ENCODE measurements around the gene CD1E. TPM values are rescaled to one million over a fixed set of nuclear protein-coding genes. Genes with fewer than 3 reads are reported as not detected.

The CD1E gene
- total and polyA plus RNA-seq, 10 of the 15 experiments (the other 5 are each of a cell fraction or from before 2014, with no cell fraction given) = 0.05 to 0.07 (median 0.05) TPM; not detected in 7

- Histone ChIP-seq H3K9ac (ENCODE audit: control insufficient read depth, insufficient read depth, low read length) (no peak overlapping the region), H4K20me1 (ENCODE audit: control insufficient read depth, insufficient read depth) (no peaks in the 10 kb centered on the region), H3K79me2 (ENCODE audit: control insufficient read depth, insufficient read depth, low read length) (no peaks in the 10 kb centered on the region), H3K36me3 (ENCODE audit: control insufficient read depth in 2 of 2, insufficient read depth in 2 of 2, low read length in 1 of 2) (no peaks in the 10 kb centered on the region), H3K27ac (ENCODE audit: control insufficient read depth, insufficient read depth) (no peak overlapping the region), H3K4me3 (no peak overlapping the region), H3K27me3 (replicated peaks in 1 of 2; ENCODE audit: control insufficient read depth in 2 of 2, insufficient read depth in 2 of 2, low read length in 1 of 2) (no peaks in the 10 kb centered on the region; a peak in 1 of 4 replicates), H2AFZ (ENCODE audit: control insufficient read depth, low read depth, low read length) (no peak overlapping the region), H3K9me3 (replicated peaks; ENCODE audit: control insufficient read depth, insufficient read depth, low read length) (no peaks in the 10 kb centered on the region), H3K4me1 (ENCODE audit: control insufficient read depth, insufficient read depth, low read length) (no peaks in the 10 kb centered on the region), H3K4me2 (ENCODE audit: control insufficient read depth, insufficient read depth) (no peak overlapping the region)
- 15% methylated on average over 3 of the region's 3 CpGs for WGBS (ENCODE audit: insufficient coverage, insufficient replicate concordance, low lambda C conversion rate, missing lambda C conversion rate)
- ChIA-PET RAD21 (ENCODE audit: unreplicated experiment) (no interaction called here), CTCF (interaction anchor here (0.8 kb wide), 1 partner anchor 10 kb away, joined by 3 read pairs; no protein-coding TSS in a partner anchor), POLR2A (no interaction called here), SMC1A (ENCODE audit: uncharacterized antibody, unreplicated experiment) (no interaction called here)
- BruUV-seq (replicated peaks) = no TSS peak
- ATAC-seq (no peak), FAIRE-seq (no peak), DNase-seq (ENCODE audit: low read depth, low spot score) (no peak)
- intact Hi-C loops (cut with micrococcal nuclease; ENCODE audit: unreplicated experiment) (no loop called here), in situ Hi-C loops (cut with MboI) (no loop called here)
- TF ChIP-seq MYC (IDR thresholded peaks at IDR 0.05; ENCODE audit: insufficient read depth, insufficient read length, insufficient replicate concordance, low read length, severe bottlenecking) = no peak
- no peak for TF ChIP-seq ZBTB33 (IDR thresholded peaks at IDR 0.05)
- TF ChIP-seq E2F8 (IDR thresholded peaks at IDR 0.05; ENCODE audit: low read depth, partially characterized antibody) = no peak
- no peak for TF ChIP-seq EP300 (IDR thresholded peaks at IDR 0.05; ENCODE audit: borderline replicate concordance in 1 of 2, control insufficient read depth in 1 of 2, low read depth in 2 of 2, low read length in 2 of 2)
- TF ChIP-seq IRF4 (IDR thresholded peaks at IDR 0.05; ENCODE audit: low read depth, low read length) = no peak
- TF ChIP-seq ZBTB4 (CRISPR knock-in tag; IDR thresholded peaks at IDR 0.05) = no peak
- no peak for TF ChIP-seq FOXK2 (IDR thresholded peaks at IDR 0.05)
- no peak for TF ChIP-seq SPI1 (IDR thresholded peaks at IDR 0.05; ENCODE audit: borderline replicate concordance, insufficient read depth, low read depth, low read length)
- TF ChIP-seq ZBTB11 (CRISPR knock-in tag; IDR thresholded peaks at IDR 0.05) = no peak
- TF ChIP-seq IKZF1 (conservative IDR thresholded peaks at IDR 0.05) = no peak
- TF ChIP-seq RB1 (IDR thresholded peaks at IDR 0.05; ENCODE audit: borderline replicate concordance) = no peak
These were observed 2.9 kb downstream of the CD1E start for GRCh38 chr1:158356616-158357015.
